GM23338 (cell line): ENCODE measurements around the gene FBXL14. TPM values are rescaled to one million over a fixed set of nuclear protein-coding genes. Genes with fewer than 3 reads are reported as not detected.

Experiments
- ATAC-seq: fragments of 200-7000 bp; cut with Tn5 transposase; 3 replicates; pipeline ENCODE4 v1.9.1; 2020
- DNase-seq: peaks from one replicate; pipeline ENCODE4 v3.0.0-alpha.2; 2015; ENCODE audit warnings: low spot score
- H2AFZ ChIP-seq: fragments of 200-600 bp; sonication (generic); 2 replicates; pipeline ENCODE4 v1.8.0; 2016; ENCODE audit warnings: antibody characterized with exemption, mild to moderate bottlenecking, moderate library complexity
- H3F3A ChIP-seq: fragments of 200-600 bp; sonication (generic); replicated peaks from 2 replicates; pipeline ENCODE4 v1.8.0; 2017; ENCODE audit warnings: antibody characterized with exemption, mixed run types, low read depth
- H3K27ac ChIP-seq: fragments of 200-600 bp; sonication (generic); 2 replicates; pipeline ENCODE4 v1.6.1; 2016; ENCODE audit warnings: low read depth
- H3K27me3 ChIP-seq: fragments of 200-600 bp; sonication (generic); 2 replicates; pipeline ENCODE4 v1.8.0; 2016; ENCODE audit warnings: mild to moderate bottlenecking, mixed run types, moderate library complexity; ENCODE audit not compliant: insufficient read depth
- H3K36me3 ChIP-seq: fragments of 200-600 bp; sonication (generic); 2 replicates; pipeline ENCODE4 v1.8.0; 2016; ENCODE audit warnings: mild to moderate bottlenecking; ENCODE audit not compliant: insufficient read depth
- H3K4me1 ChIP-seq: fragments of 200-600 bp; sonication (generic); 2 replicates; pipeline ENCODE4 v1.8.0; 2016; ENCODE audit warnings: mild to moderate bottlenecking, moderate library complexity; ENCODE audit not compliant: insufficient read depth
- H3K4me2 ChIP-seq: fragments of 200-600 bp; sonication (generic); 2 replicates; pipeline ENCODE4 v1.7.1; 2017; ENCODE audit warnings: mixed run types
- H3K4me3 ChIP-seq: fragments of 200-600 bp; sonication (generic); 2 replicates; pipeline ENCODE4 v1.6.1; 2016; ENCODE audit warnings: mixed run types
- H3K79me2 ChIP-seq: fragments of 200-600 bp; sonication (generic); replicated peaks from 2 replicates; pipeline ENCODE4 v1.8.0; 2017; ENCODE audit warnings: mild to moderate bottlenecking; ENCODE audit not compliant: insufficient read depth
- H3K9me2 ChIP-seq: fragments of 200-600 bp; sonication (generic); 2 replicates; pipeline ENCODE4 v1.8.0; 2017; ENCODE audit not compliant: insufficient read depth
- H4K20me1 ChIP-seq: fragments of 200-600 bp; sonication (generic); replicated peaks from 2 replicates; pipeline ENCODE4 v1.8.0; 2017; ENCODE audit warnings: mild to moderate bottlenecking; ENCODE audit not compliant: insufficient read depth
- H3K27ac Mint-ChIP-seq: 2 replicates; pipeline ENCODE4 v1.8.0; 2020; ENCODE audit warnings: inconsistent platforms, mild to moderate bottlenecking, moderate library complexity, mixed read lengths
- H3K27me3 Mint-ChIP-seq: 3 replicates; pipeline ENCODE4 v1.8.0; 2022; ENCODE audit warnings: low read depth, mild to moderate bottlenecking, moderate library complexity, mixed read lengths, inconsistent platforms; ENCODE audit not compliant: insufficient read depth, poor library complexity
- H3K36me3 Mint-ChIP-seq: 3 replicates; pipeline ENCODE4 v1.8.0; 2021; ENCODE audit warnings: low read depth, mild to moderate bottlenecking, inconsistent platforms, moderate library complexity, mixed read lengths
- H3K4me1 Mint-ChIP-seq: 3 replicates; pipeline ENCODE4 v1.8.0; 2020; ENCODE audit warnings: mild to moderate bottlenecking, inconsistent platforms, mixed read lengths
- H3K4me3 Mint-ChIP-seq: 3 replicates; pipeline ENCODE4 v1.8.0; 2021; ENCODE audit warnings: moderate library complexity, mild to moderate bottlenecking, inconsistent platforms, mixed read lengths
- H3K9me3 Mint-ChIP-seq: 3 replicates; pipeline ENCODE4 v1.8.0; 2020; ENCODE audit warnings: moderate library complexity, mild to moderate bottlenecking, inconsistent platforms, mixed read lengths
- REST ChIP-seq: IDR thresholded peaks from one replicate; pipeline ENCODE4 v1.6.1; 2018; ENCODE audit warnings: antibody characterized with exemption; ENCODE audit not compliant: unreplicated experiment
- ZNF462 ChIP-seq: fragments of 250-450 bp; sonication (Bioruptor Pico); IDR thresholded peaks from 2 replicates; pipeline ENCODE4 v1.5.0; 2020; ENCODE audit warnings: mild to moderate bottlenecking, moderate library complexity
- polyA plus RNA-seq: library from polyadenylated mRNA; unstranded; fragments of >200 nt; fragmentation: Nextera tagmentation; extraction: Ambion mirVana; gene quantifications from 2 replicates; pipeline ENCODE4 v1.2.1, GENCODE V29; 2016
- total RNA-seq: library from RNA; depleted of rRNA; stranded (reverse); fragments of >200 nt; shearing (Covaris generic); gene quantifications from 2 replicates; pipeline ENCODE4 v1.2.3, GENCODE V29; 2014
- TF ChIP-seq, protein P1 (sequence below), 2 experiments: fragments of 200-600 bp in 1 of 2; sonication (generic) in 1 of 2; conservative IDR thresholded peaks; 2 replicates each; pipeline versions ENCODE4 v1.5.1 to v1.6.1; 2016 to 2017; ENCODE audit warnings: antibody characterized with exemption in 2 of 2, low read depth in 2 of 2, mild to moderate bottlenecking in 2 of 2, moderate library complexity in 1 of 2

FBXL14 gene
- total and polyA plus RNA-seq, 2 experiments from 2014 or later = 0.74 to 9.4 TPM

DNA sequence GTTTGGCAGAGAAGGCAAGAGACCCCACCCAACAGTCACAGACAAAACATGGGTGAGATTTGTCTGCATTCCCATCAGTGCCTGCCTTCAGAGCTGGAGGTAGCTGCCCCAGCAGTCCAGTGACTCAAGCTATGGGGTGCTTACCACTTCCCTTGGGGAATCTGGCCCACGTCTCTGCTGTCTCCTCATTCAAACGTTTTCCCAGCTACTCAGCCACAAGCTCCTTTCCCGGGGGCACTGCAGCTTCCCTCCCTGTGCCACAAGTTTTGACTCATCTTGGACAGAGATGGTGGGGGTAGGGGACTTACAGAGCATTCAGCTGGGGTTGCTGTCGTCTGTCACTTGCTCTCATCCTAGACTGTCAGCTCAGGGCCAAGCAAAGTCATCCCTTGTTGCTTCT is 66.6 kb downstream of the FBXL14 start (continued):
- TF ChIP-seq ZNF462 (CRISPR knock-in tag) = no peak
- TF ChIP-seq REST = no peak

DNA sequence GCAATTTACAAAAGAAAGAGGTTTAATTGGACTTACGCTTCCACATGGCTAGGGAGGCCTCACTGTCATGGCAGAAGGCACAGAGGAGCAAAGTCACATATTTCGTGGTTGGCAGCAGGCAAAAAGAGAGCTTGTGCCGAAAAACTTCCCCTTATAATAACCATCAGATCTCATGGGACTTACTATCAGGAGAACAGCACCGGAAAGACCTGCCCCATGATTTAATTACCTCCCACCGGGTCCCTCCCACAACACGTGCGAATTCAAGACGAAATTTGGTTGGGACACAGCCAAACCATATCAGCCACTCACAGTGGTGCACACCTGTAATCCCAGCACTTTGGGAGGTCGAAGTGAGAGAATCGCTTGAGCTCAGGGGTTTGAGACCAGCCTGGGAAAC is 68.5 kb downstream of the FBXL14 start:
- Histone ChIP-seq H3K4me2 (no peak overlapping the region), H3K79me2 (no peaks in the 10 kb centered on the region), H3K9me2 (0 out of 2 replicates have a peak, but pooled peaks cover 4% of the 10 kb centered on the region), H3K27me3 (peaks cover 64% of the 10 kb centered on the region), H4K20me1 (no peaks in the 10 kb centered on the region), H3F3A (peaks cover 14% of the 10 kb centered on the region; the same call in 1 of the 2 replicates), H3K4me1 (peaks cover 22% of the 10 kb centered on the region), H2AFZ (no peak overlapping the region), H3K4me3 (no peak overlapping the region), H3K36me3 (no peaks in the 10 kb centered on the region), H3K27ac (no peak overlapping the region)
- Mint-ChIP-seq H3K4me1 (peaks cover 31% of the 10 kb centered on the region), H3K36me3 (peaks cover 3% of the 10 kb centered on the region; the same call in 1 of the 3 replicates), H3K27ac (no peak overlapping the region), H3K4me3 (no peak overlapping the region), H3K27me3 (peaks cover 31% of the 10 kb centered on the region), H3K9me3 (no peaks in the 10 kb centered on the region; the same call in 2 of the 3 replicates)
- no peak for ATAC-seq
- DNase-seq = no peak
- TF ChIP-seq ZNF462 (CRISPR knock-in tag) = no peak
- TF ChIP-seq, protein P1, sequence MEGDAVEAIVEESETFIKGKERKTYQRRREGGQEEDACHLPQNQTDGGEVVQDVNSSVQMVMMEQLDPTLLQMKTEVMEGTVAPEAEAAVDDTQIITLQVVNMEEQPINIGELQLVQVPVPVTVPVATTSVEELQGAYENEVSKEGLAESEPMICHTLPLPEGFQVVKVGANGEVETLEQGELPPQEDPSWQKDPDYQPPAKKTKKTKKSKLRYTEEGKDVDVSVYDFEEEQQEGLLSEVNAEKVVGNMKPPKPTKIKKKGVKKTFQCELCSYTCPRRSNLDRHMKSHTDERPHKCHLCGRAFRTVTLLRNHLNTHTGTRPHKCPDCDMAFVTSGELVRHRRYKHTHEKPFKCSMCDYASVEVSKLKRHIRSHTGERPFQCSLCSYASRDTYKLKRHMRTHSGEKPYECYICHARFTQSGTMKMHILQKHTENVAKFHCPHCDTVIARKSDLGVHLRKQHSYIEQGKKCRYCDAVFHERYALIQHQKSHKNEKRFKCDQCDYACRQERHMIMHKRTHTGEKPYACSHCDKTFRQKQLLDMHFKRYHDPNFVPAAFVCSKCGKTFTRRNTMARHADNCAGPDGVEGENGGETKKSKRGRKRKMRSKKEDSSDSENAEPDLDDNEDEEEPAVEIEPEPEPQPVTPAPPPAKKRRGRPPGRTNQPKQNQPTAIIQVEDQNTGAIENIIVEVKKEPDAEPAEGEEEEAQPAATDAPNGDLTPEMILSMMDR (conservative IDR thresholded peaks at IDR 0.05; ENCODE audit: low read depth in 2 of 2) = no peak
